Epithelial cell of proximal tubule (primary cell): ENCODE data around the gene MYL4. TPM values are rescaled to one million over a fixed set of nuclear protein-coding genes. Genes with fewer than 3 reads are reported as not detected.
"Not testable (repeated sequence)": the region's sequence is repeated elsewhere in the genome, so short reads cannot be mapped to it uniquely, and the experiment has no call there.

ENCODE experiments used
- DNase-seq: peaks from one replicate; pipeline ENCODE4 v3.0.0-alpha.2; 2011; ENCODE audit warnings: low read depth
- H3K4me3 ChIP-seq: 2 replicates; pipeline ENCODE4 v1.5.1; 2011; ENCODE audit warnings: low read depth, mild to moderate bottlenecking, low read length
- total RNA-seq: library from RNA; depleted of rRNA; stranded (reverse); fragments of >200 nt; gene quantifications from 2 replicates; pipeline ENCODE4 v1.2.3, GENCODE V29; 2015
- TF ChIP-seq, protein P1 (sequence below): conservative IDR thresholded peaks from 2 replicates; pipeline ENCODE4 v1.5.1; 2012; ENCODE audit warnings: low read depth, mild to moderate bottlenecking, low read length

The MYL4 gene
- total RNA-seq, 1 donor from 2014 or later, result not detected

DNA sequence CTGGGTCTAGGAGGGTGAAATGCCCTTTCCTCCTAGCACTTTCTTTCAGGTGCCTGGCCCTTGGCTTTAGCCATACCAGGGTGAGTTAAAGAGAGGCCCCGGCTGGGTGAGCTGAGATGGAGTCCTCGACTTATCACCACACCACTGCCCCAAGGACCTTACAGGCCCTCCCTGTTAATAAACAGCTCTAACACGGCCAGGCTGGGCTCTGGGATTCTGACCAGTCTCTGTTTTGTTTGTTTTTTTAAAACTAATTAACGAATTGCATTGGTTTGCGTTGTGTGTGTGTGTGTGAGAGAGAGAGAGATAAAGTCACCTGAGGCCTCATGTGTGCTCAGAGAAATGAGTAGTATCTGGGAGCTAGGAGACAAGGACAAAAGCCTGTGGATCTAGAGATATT lies 14.3 kb downstream of the MYL4 start:
- H3K4me3 ChIP-seq, result no peak overlapping the region
- no peak for DNase-seq
- TF ChIP-seq, protein P1, sequence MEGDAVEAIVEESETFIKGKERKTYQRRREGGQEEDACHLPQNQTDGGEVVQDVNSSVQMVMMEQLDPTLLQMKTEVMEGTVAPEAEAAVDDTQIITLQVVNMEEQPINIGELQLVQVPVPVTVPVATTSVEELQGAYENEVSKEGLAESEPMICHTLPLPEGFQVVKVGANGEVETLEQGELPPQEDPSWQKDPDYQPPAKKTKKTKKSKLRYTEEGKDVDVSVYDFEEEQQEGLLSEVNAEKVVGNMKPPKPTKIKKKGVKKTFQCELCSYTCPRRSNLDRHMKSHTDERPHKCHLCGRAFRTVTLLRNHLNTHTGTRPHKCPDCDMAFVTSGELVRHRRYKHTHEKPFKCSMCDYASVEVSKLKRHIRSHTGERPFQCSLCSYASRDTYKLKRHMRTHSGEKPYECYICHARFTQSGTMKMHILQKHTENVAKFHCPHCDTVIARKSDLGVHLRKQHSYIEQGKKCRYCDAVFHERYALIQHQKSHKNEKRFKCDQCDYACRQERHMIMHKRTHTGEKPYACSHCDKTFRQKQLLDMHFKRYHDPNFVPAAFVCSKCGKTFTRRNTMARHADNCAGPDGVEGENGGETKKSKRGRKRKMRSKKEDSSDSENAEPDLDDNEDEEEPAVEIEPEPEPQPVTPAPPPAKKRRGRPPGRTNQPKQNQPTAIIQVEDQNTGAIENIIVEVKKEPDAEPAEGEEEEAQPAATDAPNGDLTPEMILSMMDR, result no peak

DNA sequence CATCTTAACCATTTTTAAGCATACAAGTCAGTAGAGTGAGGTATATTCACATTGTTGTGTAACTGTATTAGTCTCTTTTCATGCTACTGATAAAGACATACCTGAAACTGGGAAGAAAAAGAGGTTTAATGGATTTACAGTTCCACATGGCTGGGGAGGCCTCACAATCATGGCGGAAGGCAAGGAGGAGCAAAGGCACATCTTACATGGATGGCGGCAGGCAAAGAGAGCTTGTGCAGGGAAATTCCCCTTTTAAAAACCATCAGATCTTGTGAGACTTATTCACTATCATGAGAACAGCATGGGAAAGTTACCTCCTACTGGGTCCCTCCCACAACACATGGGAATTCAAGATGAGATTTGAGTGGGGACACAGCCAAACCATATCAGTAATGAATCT lies 14.9 kb downstream of the MYL4 start:
- not testable (repeated sequence) for DNase-seq, H3K4me3 ChIP-seq

DNA sequence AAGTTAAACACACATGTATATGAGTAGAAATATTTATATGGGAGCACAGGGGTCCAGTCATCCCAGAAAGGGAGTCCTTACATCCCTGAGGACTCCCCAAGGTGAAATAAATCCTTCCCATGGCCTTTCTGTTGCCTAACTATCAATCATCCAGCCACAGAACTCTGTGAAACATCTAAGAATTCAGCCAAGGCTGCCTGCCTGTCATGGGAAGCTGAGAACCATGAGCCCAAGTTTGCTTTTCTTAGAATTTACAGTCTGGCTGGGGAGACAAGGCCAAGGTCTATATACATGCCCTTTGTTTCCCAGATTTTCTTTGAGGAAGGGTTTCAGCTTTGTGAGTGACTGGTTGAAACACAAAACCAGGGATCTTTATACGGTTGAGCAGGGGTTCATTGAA lies 15.8 kb downstream of the MYL4 start:
- H3K4me3 ChIP-seq, result no peak overlapping the region
- DNase-seq, result no peak
- TF ChIP-seq, protein P1, result no peak

DNA sequence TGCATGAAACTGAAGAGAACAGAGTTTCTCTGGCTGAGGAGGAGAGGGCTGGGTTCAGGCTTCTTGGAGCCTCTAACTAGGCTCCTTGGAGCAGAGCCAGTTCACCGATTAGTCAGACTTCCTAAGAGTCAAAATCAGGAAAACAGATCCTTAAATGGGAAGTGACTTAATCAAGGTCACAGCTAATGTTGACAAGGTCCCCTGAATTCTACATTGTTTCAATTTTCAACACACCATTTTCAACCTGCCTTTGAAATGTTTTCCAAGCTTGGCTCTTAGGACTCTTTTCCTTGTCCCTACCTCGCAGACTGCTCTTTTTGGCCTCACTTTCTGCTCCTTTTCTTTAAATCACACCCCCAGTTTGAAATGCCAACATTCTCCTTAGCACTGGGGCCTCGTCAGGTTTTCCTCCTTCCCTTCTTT lies 16.3 kb downstream of the MYL4 start:
- H3K4me3 ChIP-seq, result no peak overlapping the region
- DNase-seq, result peak; percentile 82
- TF ChIP-seq, protein P1, result no peak

DNA sequence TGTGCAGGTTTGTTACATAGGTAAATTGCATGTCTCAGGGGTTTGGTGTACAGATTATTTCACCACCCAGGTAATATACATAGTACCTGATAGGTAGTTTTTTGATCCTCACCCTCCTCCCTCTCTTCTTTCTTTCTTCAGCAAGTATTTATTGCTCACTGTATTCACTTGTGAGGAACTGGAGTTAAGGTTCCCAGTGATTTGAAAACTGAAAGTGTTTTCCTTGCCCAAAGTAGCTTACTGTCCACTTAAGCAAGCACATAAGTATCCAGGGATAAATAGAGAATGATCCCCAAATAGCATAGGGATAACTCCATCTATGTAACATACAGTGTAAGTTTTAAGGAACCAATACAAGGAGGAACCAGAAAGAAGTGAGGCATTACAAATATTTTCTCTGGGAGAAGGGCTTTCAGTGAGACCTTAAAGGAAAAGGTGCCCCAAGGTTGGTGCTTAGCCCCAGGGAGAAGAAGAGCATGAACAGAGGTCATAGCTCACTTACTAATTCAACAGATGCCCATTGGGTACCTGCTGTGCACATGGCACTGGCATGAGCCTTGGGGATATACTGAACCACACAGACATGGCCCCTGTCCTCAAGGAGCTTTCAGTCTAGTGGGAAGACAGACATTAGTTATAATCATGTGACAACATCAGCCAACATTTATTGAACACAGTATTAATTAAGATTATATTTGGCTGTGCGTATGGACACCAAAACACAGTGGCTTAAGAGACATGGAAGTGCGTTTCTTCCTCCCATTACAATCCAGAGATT lies 17.0 kb downstream of the MYL4 start:
- no peak overlapping the region for H3K4me3 ChIP-seq
- TF ChIP-seq, protein P1, result no peak
- no peak for DNase-seq

DNA sequence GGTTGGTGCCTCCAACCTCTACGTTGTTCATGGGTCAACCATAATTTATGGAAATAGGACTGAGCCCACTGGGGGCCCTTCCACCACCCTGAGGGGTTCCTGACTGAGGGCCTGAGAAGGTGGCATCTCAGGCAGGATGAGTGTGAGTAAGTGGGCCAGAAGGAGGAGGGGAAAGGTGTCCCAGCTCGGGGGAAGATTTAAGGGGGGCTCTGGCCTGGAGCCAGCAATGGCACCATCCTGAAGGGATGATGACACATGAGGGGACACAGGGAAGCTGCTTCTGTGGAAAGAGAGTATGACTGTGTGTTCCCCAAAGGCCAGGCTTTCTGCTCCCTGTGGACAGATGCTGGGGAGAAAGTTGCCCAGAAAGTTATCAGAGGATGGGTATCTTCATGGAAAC lies 18.7 kb downstream of the MYL4 start:
- no peak for DNase-seq
- no peak overlapping the region for H3K4me3 ChIP-seq
- TF ChIP-seq, protein P1, result no peak

DNA sequence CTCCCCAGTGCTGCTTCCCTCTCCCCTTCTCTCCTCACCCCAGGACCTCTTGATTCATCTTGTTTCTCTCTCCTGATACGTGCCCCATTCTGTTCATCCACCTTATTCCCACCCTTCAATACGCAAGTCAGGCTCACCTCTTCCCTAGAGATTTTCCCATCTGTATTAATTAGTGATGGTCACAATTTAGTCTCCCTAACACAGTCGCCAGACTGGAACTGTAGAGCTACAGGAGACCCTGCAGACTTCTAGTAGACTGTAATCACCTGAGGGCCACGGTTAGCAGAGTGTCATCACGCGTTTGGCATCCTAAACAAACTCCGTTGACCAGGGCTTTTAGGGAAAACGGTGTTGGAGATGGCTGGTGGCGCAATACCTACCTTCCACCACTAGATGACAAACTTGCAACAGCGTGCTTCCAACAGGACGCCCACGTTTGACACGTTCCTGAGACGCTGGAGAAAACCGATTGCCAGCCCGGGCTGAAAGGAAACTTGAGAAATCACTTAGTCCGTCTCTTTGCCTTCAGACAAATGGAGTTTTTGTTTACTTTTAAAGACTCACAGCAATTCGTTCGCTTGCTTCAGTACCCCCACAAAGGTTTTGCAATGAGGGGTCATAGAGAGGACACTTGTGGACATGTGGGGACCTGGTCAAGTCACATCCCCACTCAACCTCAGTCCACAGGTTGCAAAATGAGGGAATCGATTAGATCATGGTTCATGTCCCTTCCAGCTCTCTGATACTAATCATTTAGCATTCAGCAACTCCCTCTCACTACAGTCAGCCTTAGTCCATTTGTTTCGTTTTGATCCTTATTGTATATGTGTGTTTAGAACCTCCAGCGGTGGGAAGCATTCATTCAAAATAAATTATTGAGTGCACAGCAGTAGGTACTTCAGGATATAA lies 20.6 kb downstream of the MYL4 start:
- peak; percentile 88 for DNase-seq
- TF ChIP-seq, protein P1, result peak; percentile 100
- peak overlapping the region; percentile 22 for H3K4me3 ChIP-seq
